Brain microvascular endothelial cell (primary cell): ENCODE measurements around the gene TENM3.
A peak's percentile ranks its signal among the peaks of the same experiment; 100 is the strongest.

Experiments
- DNase-seq: peaks from one replicate; pipeline ENCODE4 v3.0.0-alpha.2; 2020
- H3K27ac ChIP-seq: fragments of 250-450 bp; sonication (Bioruptor Pico); 2 replicates; pipeline ENCODE4 v1.5.1; 2020; ENCODE audit warnings: mild to moderate bottlenecking, moderate library complexity
- H3K27me3 ChIP-seq: fragments of 250-450 bp; sonication (Bioruptor Pico); replicated peaks from 2 replicates; pipeline ENCODE4 v1.5.1; 2020; ENCODE audit warnings: mild to moderate bottlenecking
- H3K36me3 ChIP-seq: fragments of 250-450 bp; sonication (Bioruptor Pico); replicated peaks from 2 replicates; pipeline ENCODE4 v1.5.1; 2020; ENCODE audit warnings: mild to moderate bottlenecking
- H3K4me3 ChIP-seq: 2 replicates; pipeline ENCODE4 v1.5.1; 2011; ENCODE audit warnings: low read depth, mild to moderate bottlenecking, control low read depth, low read length, moderate library complexity
- in situ Hi-C: cut with HindIII; loops from 2 replicates; pipeline ENCODE4 v1.10.0; 2017; ENCODE audit warnings: low sequenced_read_pairs, low pct_ligation_motif_present
- TF ChIP-seq, protein P1 (sequence below): IDR thresholded peaks from 2 replicates; pipeline ENCODE4 v1.5.1; 2011; ENCODE audit warnings: low read depth, mild to moderate bottlenecking, moderate library complexity, low read length, control low read depth, inconsistent platforms; ENCODE audit errors: missing control alignments

TENM3 gene

GRCh38 chr4:182645511-182645910, 402.3 kb downstream of the TENM3 start:
- in situ Hi-C loops: no loop called here
- no peaks in the 10 kb centered on the region for H3K36me3 ChIP-seq
- DNase-seq: no peak
- TF ChIP-seq, protein P1, sequence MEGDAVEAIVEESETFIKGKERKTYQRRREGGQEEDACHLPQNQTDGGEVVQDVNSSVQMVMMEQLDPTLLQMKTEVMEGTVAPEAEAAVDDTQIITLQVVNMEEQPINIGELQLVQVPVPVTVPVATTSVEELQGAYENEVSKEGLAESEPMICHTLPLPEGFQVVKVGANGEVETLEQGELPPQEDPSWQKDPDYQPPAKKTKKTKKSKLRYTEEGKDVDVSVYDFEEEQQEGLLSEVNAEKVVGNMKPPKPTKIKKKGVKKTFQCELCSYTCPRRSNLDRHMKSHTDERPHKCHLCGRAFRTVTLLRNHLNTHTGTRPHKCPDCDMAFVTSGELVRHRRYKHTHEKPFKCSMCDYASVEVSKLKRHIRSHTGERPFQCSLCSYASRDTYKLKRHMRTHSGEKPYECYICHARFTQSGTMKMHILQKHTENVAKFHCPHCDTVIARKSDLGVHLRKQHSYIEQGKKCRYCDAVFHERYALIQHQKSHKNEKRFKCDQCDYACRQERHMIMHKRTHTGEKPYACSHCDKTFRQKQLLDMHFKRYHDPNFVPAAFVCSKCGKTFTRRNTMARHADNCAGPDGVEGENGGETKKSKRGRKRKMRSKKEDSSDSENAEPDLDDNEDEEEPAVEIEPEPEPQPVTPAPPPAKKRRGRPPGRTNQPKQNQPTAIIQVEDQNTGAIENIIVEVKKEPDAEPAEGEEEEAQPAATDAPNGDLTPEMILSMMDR: no peak
- H3K27me3 ChIP-seq: no peaks in the 10 kb centered on the region
- H3K4me3 ChIP-seq: no peak overlapping the region
- H3K27ac ChIP-seq: no peak overlapping the region

DNA sequence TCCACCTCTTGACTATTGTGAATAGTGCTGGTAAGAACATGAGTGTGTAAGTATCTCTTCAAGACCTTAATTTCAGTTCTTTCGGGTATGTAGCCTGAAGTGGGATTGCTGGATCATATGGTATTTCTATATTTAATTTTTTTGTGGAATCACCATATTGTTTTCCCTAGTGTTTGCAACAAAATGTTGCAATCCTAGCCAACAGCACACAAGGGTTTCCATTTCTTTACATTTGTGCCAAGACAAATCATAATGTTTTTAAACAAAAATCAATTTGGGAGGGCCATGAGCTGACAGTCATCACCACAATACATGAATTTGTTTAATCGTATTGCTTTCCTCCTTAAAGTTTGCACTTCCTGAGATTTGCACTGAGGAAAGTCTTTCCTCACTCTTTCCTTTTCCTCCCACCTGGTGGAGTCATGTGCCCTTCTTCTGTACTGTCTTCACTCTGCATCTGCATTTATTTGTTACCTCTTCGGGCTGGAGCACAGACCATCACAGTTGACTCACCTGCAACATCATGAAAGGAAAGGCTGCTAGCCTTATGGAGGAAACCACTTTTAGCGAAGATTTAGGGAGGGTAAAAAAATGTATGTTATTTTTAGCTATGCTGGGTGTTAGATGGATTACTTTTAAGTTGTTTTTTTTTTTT, 404.6 kb downstream of the TENM3 start:
- in situ Hi-C loops: no loop called here
- H3K4me3 ChIP-seq: no peak overlapping the region
- DNase-seq: no peak
- H3K27me3 ChIP-seq: no peaks in the 10 kb centered on the region
- TF ChIP-seq, protein P1: no peak
- H3K36me3 ChIP-seq: no peaks in the 10 kb centered on the region
- H3K27ac ChIP-seq: no peak overlapping the region

DNA sequence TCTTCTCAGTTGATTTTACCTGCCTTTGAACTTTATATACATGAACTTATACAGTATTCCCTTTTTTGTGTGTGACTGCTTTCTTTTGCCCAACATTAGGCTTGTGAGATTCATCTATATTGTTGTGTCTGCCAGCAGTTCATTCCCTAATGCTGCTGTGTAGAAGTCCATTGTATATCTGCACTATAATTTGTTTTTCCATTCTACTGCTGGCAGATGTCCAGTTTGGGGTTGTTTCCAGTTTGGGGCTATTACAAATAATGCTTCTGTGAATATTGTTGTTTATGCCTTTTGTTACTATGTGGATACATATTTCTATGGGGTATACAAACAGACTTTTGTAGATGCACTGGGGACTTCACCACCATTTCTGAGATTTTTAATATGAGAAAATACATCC, 405.6 kb downstream of the TENM3 start:
- no peak overlapping the region for H3K4me3 ChIP-seq
- H3K27ac ChIP-seq: no peak overlapping the region
- H3K36me3 ChIP-seq: no peaks in the 10 kb centered on the region
- no peaks in the 10 kb centered on the region for H3K27me3 ChIP-seq
- no peak for DNase-seq
- in situ Hi-C loops: no loop called here
- TF ChIP-seq, protein P1: no peak

DNA sequence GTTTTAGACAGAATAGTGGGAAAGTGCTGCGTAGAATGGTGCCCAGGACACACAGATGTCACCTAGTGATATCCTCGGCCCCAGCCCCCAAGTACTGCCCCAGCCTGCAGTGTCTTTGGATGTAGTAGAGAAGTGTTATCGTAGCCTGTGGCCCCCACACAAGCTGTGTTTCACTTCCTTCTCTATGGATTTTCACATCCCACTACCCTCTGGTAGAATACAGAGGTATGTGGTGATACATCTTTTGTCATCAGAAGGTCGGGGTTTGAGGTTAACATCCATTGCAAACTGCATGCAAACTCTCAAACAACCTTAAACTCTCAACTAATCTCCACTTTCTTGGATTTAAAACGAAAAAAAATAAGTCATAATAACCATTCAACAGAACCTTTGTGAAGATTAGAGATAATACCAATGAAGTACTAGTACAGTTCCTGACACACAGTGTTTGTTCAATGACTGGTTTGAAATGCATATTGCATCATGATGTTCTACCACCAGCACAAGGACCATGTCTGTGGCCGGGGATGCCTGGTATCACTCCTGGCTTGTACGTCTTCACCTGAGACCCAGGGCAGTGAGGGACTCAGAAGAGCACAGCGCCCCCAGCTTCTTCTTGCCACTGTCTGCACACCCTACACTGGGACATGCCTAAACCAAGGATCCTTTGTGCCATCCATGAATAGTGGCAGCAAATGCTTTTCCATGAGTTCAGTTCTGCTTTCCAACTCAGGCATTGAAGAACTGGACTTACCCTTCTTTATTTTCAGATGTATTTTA, 406.7 kb downstream of the TENM3 start:
- peak; percentile 42 for DNase-seq
- TF ChIP-seq, protein P1: peak; percentile 3
- Histone ChIP-seq H3K27ac (peak overlapping the region; percentile 42), H3K27me3 (no peaks in the 10 kb centered on the region), H3K4me3 (no peak overlapping the region), H3K36me3 (no peaks in the 10 kb centered on the region)
- in situ Hi-C loops: no loop called here

DNA sequence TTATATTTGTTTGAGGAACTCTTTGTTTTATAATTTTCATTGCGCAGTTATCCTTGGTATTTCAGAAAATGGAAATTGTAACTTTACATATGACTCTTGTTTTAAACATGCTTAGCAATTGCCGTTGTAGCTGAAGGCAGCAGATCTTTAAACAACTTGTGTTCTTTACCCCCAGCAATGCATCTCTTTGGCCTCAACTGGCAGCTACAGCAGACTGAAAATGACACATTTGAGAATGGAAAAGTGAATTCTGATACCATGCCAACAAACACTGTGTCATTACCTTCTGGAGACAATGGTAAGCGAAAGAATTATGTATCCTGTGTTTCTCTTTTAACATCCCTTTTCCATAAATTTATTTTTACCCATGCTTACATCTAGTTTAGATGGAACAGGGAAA, 410.4 kb downstream of the TENM3 start:
- in situ Hi-C loops: no loop called here

More for the DNA sequence above, 410.4 kb downstream of the TENM3 start:
- H3K36me3 ChIP-seq: no peaks in the 10 kb centered on the region
- H3K27ac ChIP-seq: no peak overlapping the region
- H3K27me3 ChIP-seq: no peaks in the 10 kb centered on the region
- peak; percentile 80 for DNase-seq
- H3K4me3 ChIP-seq: no peak overlapping the region
- TF ChIP-seq, protein P1: no peak
